ENCODE measurements around the gene DNMT3B. TPM values are rescaled to one million over a fixed set of nuclear protein-coding genes. Genes with fewer than 3 reads are reported as not detected.
A peak's percentile ranks its signal among the peaks of the same experiment; 100 is the strongest.

Gene DNMT3B
- total and polyA plus RNA-seq, 4 donors: 0.26 to 2.8 (median 0.60) TPM

GRCh38 chr20:32743237-32744112, 18.7 kb upstream of the DNMT3B start, which contains the start of gene COMMD7:
COMMD7 (minus strand) TSS chr20:32743467; CDS start chr20:32743391, 76 bp downstream.
- 1% methylated on average over 64 of the region's 64 CpGs for WGBS
- peak within 1 kb of the TSS; percentile 25 to 64 for H3K27ac ChIP-seq (ENCODE audit: low read depth in 1 of 2, low read length in 2 of 2)
- peak; percentile 55 for DNase-seq (ENCODE audit: low spot score)

More at GRCh38 chr20:32743237-32744112, 18.7 kb upstream of the DNMT3B start, which contains the start of gene COMMD7:
- H3K9ac ChIP-seq (ENCODE audit: low read depth in 1 of 2, low read length in 2 of 2): peak within 1 kb of the TSS; percentile 61 to 84
- peaks cover 0 to 2% (median 0%) of the 10 kb centered on the region in 4 donors for H3K36me3 ChIP-seq (ENCODE audit: control insufficient read depth in 4 of 4, insufficient read depth in 3 of 4, low read depth in 1 of 4, low read length in 3 of 4)
- H3K4me3 ChIP-seq (ENCODE audit: low read depth in 1 of 3, low read length in 3 of 3): peak within 1 kb of the TSS; percentile 67 to 98 (median 69)
- H3K4me1 ChIP-seq (ENCODE audit: control insufficient read depth in 4 of 4, insufficient read depth in 4 of 4, low read length in 3 of 4): peaks cover 1 to 14% (median 11%) of the 10 kb centered on the region in 4 donors
- H3K9me3 ChIP-seq (ENCODE audit: control insufficient read depth in 4 of 4, low read length in 3 of 4): no peaks in the 10 kb centered on the region
- H3K27me3 ChIP-seq (ENCODE audit: control insufficient read depth in 4 of 4, insufficient read depth in 4 of 4, low read length in 3 of 4): no peaks in the 10 kb centered on the region
- TF ChIP-seq GABPA (IDR thresholded peaks at IDR 0.05 in 1 of 2, conservative IDR thresholded peaks at IDR 0.05 in 1 of 2): no peak
- TF ChIP-seq HNF4A (conservative IDR thresholded peaks at IDR 0.05): no peak
- TF ChIP-seq HNF4G (IDR thresholded peaks at IDR 0.05): no peak
- TF ChIP-seq REST (IDR thresholded peaks at IDR 0.05): no peak
- TF ChIP-seq RAD21 (IDR thresholded peaks at IDR 0.05): no peak
- no peak for TF ChIP-seq MAX (IDR thresholded peaks at IDR 0.05)
- no peak for TF ChIP-seq CTCF (IDR thresholded peaks at IDR 0.05; ENCODE audit: low read depth, low read length, missing input control)
- TF ChIP-seq FOXA1 (IDR thresholded peaks at IDR 0.05): no peak
- no peak for TF ChIP-seq TAF1 (conservative IDR thresholded peaks at IDR 0.05)
- TF ChIP-seq YY1 (IDR thresholded peaks at IDR 0.05): no peak
- no peak for TF ChIP-seq JUND (IDR thresholded peaks at IDR 0.05)
- no peak for TF ChIP-seq RXRA (IDR thresholded peaks at IDR 0.05)
- TF ChIP-seq NR2F2 (IDR thresholded peaks at IDR 0.05): no peak
- no peak for TF ChIP-seq ATF3 (IDR thresholded peaks at IDR 0.05)
- TF ChIP-seq SP1 (IDR thresholded peaks at IDR 0.05): no peak
